CD4-positive, alpha-beta T cell treated with Interleukin-1 beta for 1 hour (primary cell): ENCODE results near the gene FGF14.

Source experiments
- DNase-seq, 2 donors: peaks; one replicate each; pipeline ENCODE4 v3.0.0-alpha.2; 2020 to 2022

The FGF14 gene

DNA sequence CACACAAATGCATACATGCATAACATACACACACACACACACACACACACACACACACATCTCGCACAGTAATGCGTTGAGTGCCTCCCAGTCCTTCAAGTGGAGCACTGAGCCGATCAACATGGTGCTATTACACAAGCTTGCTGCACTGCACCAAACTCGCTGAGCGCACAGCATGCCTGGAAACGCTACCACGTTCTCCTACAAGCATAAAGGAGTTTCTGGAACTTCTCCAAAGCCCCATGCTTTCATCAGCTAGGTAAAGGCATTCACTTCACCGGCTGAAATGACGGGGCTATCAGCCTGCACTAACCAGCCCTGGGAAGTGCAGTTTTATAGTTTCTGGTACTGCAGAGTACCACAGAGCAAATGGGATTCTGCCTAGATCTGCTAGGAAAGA is 92.7 kb downstream of the FGF14 start:
- no peak for DNase-seq

GRCh38 chr13:102302534-102302933 is 99.3 kb downstream of the FGF14 start:
- no peak for DNase-seq

GRCh38 chr13:102300379-102300778 is 101.5 kb downstream of the FGF14 start:
- DNase-seq = no peak

GRCh38 chr13:102299366-102299765 is 102.5 kb downstream of the FGF14 start:
- DNase-seq = no peak

DNA sequence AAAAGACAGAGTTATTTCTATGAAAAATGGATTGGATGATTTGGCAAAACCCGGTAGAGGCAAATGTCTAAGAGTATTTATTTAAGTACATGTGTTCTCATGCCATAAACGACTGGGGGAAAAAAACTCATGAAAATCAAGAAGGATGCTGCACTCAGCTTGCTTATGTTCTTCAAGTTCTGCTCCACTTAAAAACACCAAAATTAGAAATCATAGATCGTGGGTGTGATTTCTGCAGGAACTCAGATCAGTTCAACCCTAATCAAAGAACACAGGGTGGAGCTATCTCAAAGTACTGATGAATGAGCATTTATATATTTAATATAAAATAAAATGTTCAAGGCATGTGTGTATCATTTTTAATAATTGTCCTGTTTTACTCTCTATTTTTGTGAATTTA is 103.8 kb downstream of the FGF14 start:
- DNase-seq = no peak

- no peak for DNase-seq
Measured at GRCh38 chr13:102295316-102296048, 106.4 kb downstream of the FGF14 start.

DNA sequence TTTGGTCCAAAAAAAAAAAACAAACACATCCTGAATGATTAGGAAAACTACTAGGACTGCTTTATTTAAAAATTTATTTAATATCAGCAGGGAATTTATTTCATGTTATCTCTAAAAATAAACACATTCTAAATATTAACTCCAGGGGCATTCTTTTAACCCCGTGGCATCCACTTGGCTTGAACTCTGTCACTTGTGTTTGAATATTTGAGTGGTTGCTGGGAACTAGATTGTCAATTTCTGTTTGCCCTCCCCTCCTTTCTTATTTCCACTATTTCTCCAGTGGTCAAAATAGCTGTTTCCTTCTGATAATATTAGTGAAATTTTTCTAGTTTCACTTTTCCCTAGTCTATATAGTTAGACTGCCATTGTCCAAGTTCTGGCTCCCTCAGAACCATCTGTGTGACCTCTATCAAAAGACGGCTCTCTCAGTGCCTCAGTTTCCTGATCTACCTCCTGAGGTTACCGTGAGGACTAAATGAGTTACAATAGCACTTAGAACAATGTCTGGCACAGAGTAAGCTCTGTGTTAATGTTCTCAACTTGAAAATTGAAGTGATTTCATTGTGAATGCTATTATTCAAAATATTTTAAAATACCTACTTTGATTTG is 107.3 kb downstream of the FGF14 start:
- DNase-seq = no peak

GRCh38 chr13:102293723-102294122 is 108.1 kb downstream of the FGF14 start:
- DNase-seq = no peak

DNA sequence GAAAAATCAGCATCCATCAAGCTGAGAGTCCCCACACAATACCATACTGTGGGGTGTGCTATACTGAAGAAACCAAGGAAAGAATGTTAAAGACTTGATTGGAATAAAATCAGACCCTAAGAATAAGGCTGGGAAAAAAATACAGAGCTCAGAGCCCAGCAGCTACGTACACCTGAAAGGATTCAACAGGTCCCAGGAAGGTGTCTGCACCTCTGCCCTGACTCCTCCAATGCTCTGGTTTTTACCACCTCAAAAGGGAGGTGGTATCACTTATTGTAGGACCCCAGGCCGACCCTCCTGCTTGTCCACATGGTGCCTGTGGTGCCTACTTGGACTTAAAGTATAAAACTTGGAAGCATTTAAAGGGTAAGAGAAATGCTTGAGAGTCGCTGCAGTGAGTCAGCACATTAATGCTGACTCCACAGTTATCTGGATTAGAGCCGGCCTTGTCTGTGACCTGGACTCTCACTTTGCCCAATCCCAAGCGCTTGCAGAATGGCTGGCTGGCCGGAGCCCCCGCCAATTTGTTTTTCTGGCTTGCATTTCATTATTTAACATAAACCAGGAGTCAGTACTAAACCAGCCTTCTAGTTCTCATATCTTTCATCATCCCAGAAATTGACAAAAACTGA is 110.1 kb downstream of the FGF14 start:
- no peak for DNase-seq

DNA sequence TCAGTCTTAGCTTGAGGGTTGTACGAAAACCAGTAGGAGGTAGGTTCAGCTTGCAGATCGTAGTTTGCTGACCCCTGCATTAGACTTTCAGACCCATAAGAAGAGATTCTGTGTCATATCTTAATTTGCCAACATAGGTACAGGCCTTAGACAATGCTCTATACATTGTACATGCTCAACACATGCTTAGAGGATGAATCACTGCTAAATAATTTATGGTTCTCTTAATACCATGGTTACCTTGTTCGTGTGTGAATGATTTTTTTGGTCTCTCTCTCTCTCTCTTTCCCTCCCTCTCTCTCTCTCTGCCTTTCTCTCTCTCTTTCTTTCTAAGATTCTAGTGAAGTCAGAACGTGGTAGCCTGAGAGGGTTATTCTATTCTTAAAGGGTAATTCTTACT is 112.2 kb downstream of the FGF14 start:
- no peak for DNase-seq

DNA sequence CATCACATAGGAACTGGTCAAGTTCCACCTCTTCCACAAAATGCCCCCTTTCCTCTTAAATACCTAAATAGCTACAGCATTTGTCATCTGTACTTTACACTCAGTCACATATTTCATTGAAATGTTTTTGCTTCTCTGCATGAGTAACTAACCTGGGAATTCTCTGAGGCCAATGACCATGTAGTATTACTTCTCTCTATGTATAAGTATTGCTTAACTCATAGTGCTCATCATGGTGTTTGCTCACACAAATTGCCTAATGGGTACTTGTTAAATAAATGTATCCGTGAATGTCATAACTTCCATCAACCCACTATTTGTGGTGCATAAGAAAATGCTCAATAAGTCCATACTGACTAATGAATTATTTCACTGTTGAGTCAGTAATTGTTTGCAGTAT is 115.5 kb downstream of the FGF14 start:
- DNase-seq = no peak

GRCh38 chr13:102280366-102280765 is 121.5 kb downstream of the FGF14 start:
- DNase-seq = no peak

DNA sequence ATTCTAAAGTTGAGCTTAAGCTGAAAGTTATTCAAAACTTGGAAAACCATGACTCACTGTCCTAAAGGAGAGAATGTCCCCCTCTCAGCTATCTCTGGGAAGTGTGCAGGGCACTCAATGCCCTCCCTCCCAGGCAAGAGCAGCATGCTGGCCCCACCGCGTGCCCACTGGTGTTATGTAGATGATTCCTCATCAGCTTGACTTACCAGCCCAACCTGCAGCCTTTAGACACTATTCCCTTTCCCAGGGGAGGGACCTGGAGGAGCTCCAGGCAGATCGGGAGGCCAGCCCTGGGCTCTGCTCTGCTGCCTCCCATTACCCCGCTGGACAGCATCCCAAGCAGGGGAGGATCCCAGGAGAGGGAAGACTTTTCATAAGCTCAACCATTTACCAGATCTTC is 124.6 kb downstream of the FGF14 start:
- DNase-seq = no peak

DNA sequence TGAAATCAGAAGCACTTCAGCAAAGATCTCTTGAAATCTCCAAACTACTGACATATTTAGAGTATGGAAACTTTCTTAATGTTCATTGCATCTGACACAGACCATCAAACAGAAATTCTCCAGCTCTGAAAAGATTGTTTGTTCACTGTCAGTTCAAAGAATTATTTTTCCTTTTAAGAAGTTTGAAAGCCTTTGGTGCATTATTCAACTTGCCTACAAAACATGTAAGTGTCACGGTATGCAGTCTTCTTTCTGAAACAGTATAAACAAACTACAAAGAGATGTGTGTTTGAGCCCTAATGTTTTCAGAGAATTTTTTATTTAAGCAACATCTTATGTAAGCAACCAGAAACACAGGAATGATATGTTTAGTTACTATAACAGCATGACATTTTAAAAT is 125.4 kb downstream of the FGF14 start:
- no peak for DNase-seq

DNA sequence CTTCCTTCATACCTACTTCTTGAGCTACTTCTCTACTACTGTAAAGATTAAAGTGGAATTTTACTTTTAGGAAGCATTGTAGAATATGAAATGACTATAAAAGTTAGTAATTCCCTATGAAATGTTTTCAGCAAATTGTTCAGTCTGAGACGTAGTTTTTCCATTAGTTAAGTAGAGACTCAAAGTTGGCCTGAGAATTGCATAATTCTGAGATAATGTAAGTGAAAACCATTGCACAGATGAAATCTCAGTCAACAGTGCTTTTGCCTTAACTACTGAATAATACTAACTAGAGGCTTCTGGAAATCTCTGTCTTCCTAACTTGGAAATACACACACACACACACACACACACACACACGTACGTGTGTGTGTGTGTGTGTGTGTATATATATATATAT is 125.9 kb downstream of the FGF14 start:
- no peak for DNase-seq

GRCh38 chr13:102273111-102273510 is 128.7 kb downstream of the FGF14 start:
- no peak for DNase-seq

DNA sequence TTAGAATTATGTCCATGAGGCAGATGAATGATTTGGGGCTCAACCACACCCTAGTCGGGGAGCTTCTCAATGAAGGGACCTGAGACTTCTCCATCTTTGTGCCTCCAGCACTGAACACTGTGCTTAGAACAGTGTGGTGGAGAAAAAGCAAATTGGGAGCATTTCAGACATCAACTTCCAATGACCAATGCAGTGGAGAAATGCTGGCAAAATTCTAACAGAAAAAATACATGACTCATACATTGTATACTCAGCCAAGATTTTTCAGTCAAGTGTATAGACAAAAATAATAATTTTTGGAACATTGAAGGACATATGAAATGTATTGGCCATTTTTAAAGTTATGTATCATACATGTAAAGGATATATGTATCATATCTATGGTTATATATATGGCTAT is 134.7 kb downstream of the FGF14 start:
- no peak for DNase-seq

- no peak for DNase-seq
Measured at GRCh38 chr13:102261809-102262208, 140.0 kb downstream of the FGF14 start.

GRCh38 chr13:102261316-102261715 is 140.5 kb downstream of the FGF14 start:
- DNase-seq = no peak

DNA sequence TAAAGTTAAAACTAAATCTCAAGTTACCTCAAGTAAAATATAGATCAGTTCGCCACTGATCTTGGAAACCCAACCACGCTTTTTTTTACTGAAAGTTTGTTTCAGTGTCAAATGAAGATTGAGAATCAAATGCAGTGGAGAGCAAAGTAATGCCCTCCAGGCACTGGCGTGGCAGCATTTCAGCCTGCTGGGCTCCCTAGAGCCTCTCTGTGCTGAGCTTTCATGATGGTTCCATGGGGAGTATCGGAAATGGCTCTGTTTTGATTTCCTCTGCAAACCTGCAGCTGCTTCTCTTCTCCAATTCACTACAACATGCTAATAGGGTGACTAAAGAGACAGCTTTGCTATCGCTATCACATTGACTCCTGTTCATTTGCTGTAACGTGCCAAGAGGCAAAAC is 141.6 kb downstream of the FGF14 start:
- no peak for DNase-seq

DNA sequence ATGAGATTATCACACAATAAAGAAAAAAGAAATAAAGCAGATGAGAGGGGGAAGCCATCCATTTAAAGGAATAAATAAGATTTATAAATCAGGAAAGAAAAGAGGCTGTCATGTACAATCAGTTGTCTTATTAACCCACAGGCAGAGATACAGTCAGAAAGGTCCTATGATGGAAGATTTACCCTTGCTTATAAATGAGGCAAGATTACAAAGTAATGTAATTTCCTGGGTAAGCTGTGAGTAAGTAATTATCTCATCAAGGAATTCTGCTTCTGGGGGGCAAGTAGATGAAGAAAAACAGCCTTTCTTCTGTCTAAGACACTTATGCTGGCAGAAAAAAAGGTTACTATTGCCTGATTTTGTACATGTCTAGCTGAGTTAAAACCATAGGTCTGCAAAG is 146.4 kb downstream of the FGF14 start:
- no peak for DNase-seq

GRCh38 chr13:102251817-102252216 is 150.0 kb downstream of the FGF14 start:
- DNase-seq = no peak

- DNase-seq = no peak
Measured at GRCh38 chr13:102250448-102250847, 151.4 kb downstream of the FGF14 start.

- DNase-seq = no peak
Measured at GRCh38 chr13:102244607-102245227, 157.1 kb downstream of the FGF14 start.
